H9 (cell line): ENCODE results near the gene GCN1. TPM values are rescaled to one million over a fixed set of nuclear protein-coding genes. Genes with fewer than 3 reads are reported as not detected.

ENCODE experiments used
- DNase-seq: peaks from one replicate; pipeline ENCODE4 v3.0.0-alpha.2; 2017
- H2AFZ ChIP-seq: one replicate; pipeline ENCODE4 v1.6.1; 2013; ENCODE audit warnings: mild to moderate bottlenecking, low read length, control low read depth, moderate library complexity
- H2AK5ac ChIP-seq: 2 replicates; pipeline ENCODE4 v1.6.1; 2013; ENCODE audit warnings: low read length, control low read depth, mixed read lengths; ENCODE audit not compliant: insufficient read length
- H2BK120ac ChIP-seq: one replicate; pipeline ENCODE4 v1.6.1; 2013; ENCODE audit warnings: low read depth, mild to moderate bottlenecking, low read length, control low read depth, inconsistent platforms; ENCODE audit not compliant: poor library complexity, severe bottlenecking
- H2BK12ac ChIP-seq: 2 replicates; pipeline ENCODE4 v1.6.1; 2013; ENCODE audit warnings: low read length, control low read depth, mixed read lengths, low read depth; ENCODE audit not compliant: insufficient read length
- H2BK15ac ChIP-seq: 2 replicates; pipeline ENCODE4 v1.6.1; 2013; ENCODE audit warnings: low read depth, low read length, control low read depth
- H2BK20ac ChIP-seq: one replicate; pipeline ENCODE4 v1.6.1; 2013; ENCODE audit warnings: low read depth, mild to moderate bottlenecking, low read length, control low read depth, inconsistent platforms; ENCODE audit not compliant: poor library complexity, severe bottlenecking
- H2BK5ac ChIP-seq: 2 replicates; pipeline ENCODE4 v1.6.1; 2013; ENCODE audit warnings: low read length, control low read depth, mixed read lengths; ENCODE audit not compliant: insufficient read length
- H3K14ac ChIP-seq: 2 replicates; pipeline ENCODE4 v1.6.1; 2013; ENCODE audit warnings: low read length, control low read depth; ENCODE audit not compliant: insufficient read depth
- H3K18ac ChIP-seq: 2 replicates; pipeline ENCODE4 v1.6.1; 2013; ENCODE audit warnings: low read depth, mild to moderate bottlenecking, mixed read lengths, low read length, control low read depth; ENCODE audit not compliant: insufficient read length
- H3K23ac ChIP-seq: 2 replicates; pipeline ENCODE4 v1.6.1; 2013; ENCODE audit warnings: low read length, control low read depth, mixed read lengths, low read depth; ENCODE audit not compliant: insufficient read length
- H3K23me2 ChIP-seq: 2 replicates; pipeline ENCODE4 v1.6.1; 2013; ENCODE audit warnings: low read depth, mild to moderate bottlenecking, mixed read lengths, low read length, control low read depth; ENCODE audit not compliant: insufficient read length, poor library complexity, severe bottlenecking
- H3K27ac ChIP-seq: 2 replicates; pipeline ENCODE4 v1.5.1; 2013; ENCODE audit warnings: low read length, control low read depth, mixed read lengths, low read depth; ENCODE audit not compliant: insufficient read length
- H3K27me3 ChIP-seq: 2 replicates; pipeline ENCODE4 v1.6.1; 2013; ENCODE audit warnings: low read length, control low read depth, inconsistent platforms; ENCODE audit not compliant: insufficient read depth
- H3K4ac ChIP-seq: 2 replicates; pipeline ENCODE4 v1.6.1; 2013; ENCODE audit warnings: low read depth, mild to moderate bottlenecking, control low read depth, inconsistent platforms, low read length, moderate library complexity
- H3K4me1 ChIP-seq: 2 replicates; pipeline ENCODE4 v1.6.1; 2013; ENCODE audit warnings: low read length, control low read depth, inconsistent platforms; ENCODE audit not compliant: insufficient read depth
- H3K4me2 ChIP-seq: 2 replicates; pipeline ENCODE4 v1.6.1; 2013; ENCODE audit warnings: low read length, control low read depth, mixed read lengths; ENCODE audit not compliant: insufficient read length, insufficient read depth
- H3K56ac ChIP-seq: 2 replicates; pipeline ENCODE4 v1.6.1; 2013; ENCODE audit warnings: low read depth, mild to moderate bottlenecking, mixed read lengths, low read length, control low read depth; ENCODE audit not compliant: insufficient read length
- H3K79me1 ChIP-seq: 2 replicates; pipeline ENCODE4 v1.6.1; 2013; ENCODE audit warnings: low read depth, mild to moderate bottlenecking, moderate library complexity, low read length, control low read depth, inconsistent platforms; ENCODE audit not compliant: insufficient read depth, poor library complexity, severe bottlenecking
- H3K79me2 ChIP-seq: 2 replicates; pipeline ENCODE4 v1.6.1; 2013; ENCODE audit warnings: low read length, control low read depth, inconsistent platforms; ENCODE audit not compliant: insufficient read depth
- H3K9ac ChIP-seq: 2 replicates; pipeline ENCODE4 v1.6.1; 2013; ENCODE audit warnings: low read length, control low read depth, mixed read lengths; ENCODE audit not compliant: insufficient read length; ENCODE audit errors: extremely low read depth
- H3K9me3 ChIP-seq: one replicate; pipeline ENCODE4 v1.6.1; 2013; ENCODE audit warnings: low read depth, low read length, inconsistent platforms; ENCODE audit not compliant: control insufficient read depth
- H3T11ph ChIP-seq: one replicate; pipeline ENCODE4 v1.6.1; 2013; ENCODE audit warnings: mild to moderate bottlenecking, low read length, control low read depth, inconsistent platforms
- H4K20me1 ChIP-seq: one replicate; pipeline ENCODE4 v1.6.1; 2013; ENCODE audit not compliant: control insufficient read depth, insufficient read length, insufficient read depth
- H4K5ac ChIP-seq: 2 replicates; pipeline ENCODE4 v1.6.1; 2013; ENCODE audit warnings: low read depth, mild to moderate bottlenecking, mixed read lengths, low read length, control low read depth; ENCODE audit not compliant: insufficient read length
- H4K8ac ChIP-seq: replicated peaks from 2 replicates; pipeline ENCODE4 v1.6.1; 2013; ENCODE audit warnings: low read length, control low read depth, mixed read lengths, low read depth; ENCODE audit not compliant: insufficient read length
- H4K91ac ChIP-seq: 2 replicates; pipeline ENCODE4 v1.6.1; 2013; ENCODE audit warnings: low read depth, mild to moderate bottlenecking, moderate library complexity, mixed read lengths, low read length, control low read depth; ENCODE audit not compliant: insufficient read length
- H3K27ac Mint-ChIP-seq, 3 experiments: 2 replicates in 2 of 3; 3 replicates in 1 of 3; pipeline ENCODE4 v1.8.0; 2020 to 2021; ENCODE audit warnings: mixed read lengths in 3 of 3, mild to moderate bottlenecking in 1 of 3, moderate library complexity in 1 of 3
- H3K27me3 Mint-ChIP-seq: 2 replicates; pipeline ENCODE4 v1.8.0; 2021; ENCODE audit warnings: low read depth, mild to moderate bottlenecking, moderate library complexity, mixed read lengths
- H3K36me3 Mint-ChIP-seq, 3 experiments: 2 replicates in 2 of 3; 3 replicates in 1 of 3; pipeline ENCODE4 v1.8.0; 2020 to 2021; ENCODE audit warnings: low read depth in 3 of 3, mixed read lengths in 3 of 3; ENCODE audit not compliant: insufficient read depth in 1 of 3
- H3K4me1 Mint-ChIP-seq, 2 experiments: 2 replicates each; pipeline ENCODE4 v1.8.0; 2020; ENCODE audit warnings: mixed read lengths in 2 of 2
- H3K4me3 Mint-ChIP-seq, 2 experiments: 2 replicates in 1 of 2; 3 replicates in 1 of 2; pipeline ENCODE4 v1.8.0; 2020 to 2021; ENCODE audit warnings: mild to moderate bottlenecking in 2 of 2, mixed read lengths in 2 of 2, moderate library complexity in 1 of 2
- H3K9me3 Mint-ChIP-seq, 2 experiments: 2 replicates in 1 of 2; 3 replicates in 1 of 2; pipeline ENCODE4 v1.8.0; 2020; ENCODE audit warnings: mild to moderate bottlenecking in 2 of 2, mixed read lengths in 2 of 2, moderate library complexity in 1 of 2
- CTCF ChIP-seq: fragments of 200-600 bp; sonication (generic); conservative IDR thresholded peaks from 3 replicates; pipeline ENCODE4 v1.8.0; 2021; ENCODE audit warnings: antibody characterized with exemption, mild to moderate bottlenecking
- WGBS: extraction: QIAGEN DNeasy Blood & Tissue Kit; methylation state at CpG from one replicate; pipeline ENCODE4 v1.1.7; 2013; ENCODE audit warnings: missing lambda C conversion rate, low lambda C conversion rate, mixed read lengths; ENCODE audit not compliant: insufficient read length; ENCODE audit errors: extremely low coverage; 5-methylcytosine and 5-hydroxymethylcytosine counted together
- total RNA-seq: library from RNA; stranded (reverse); gene quantifications from 2 replicates; pipeline ENCODE4 v1.2.1, GENCODE V29; 2021

GCN1 gene
- total RNA-seq, 1 experiment from 2014 or later = 137 TPM

GRCh38 chr12:120098756-120099470 lies 95.6 kb downstream of the GCN1 start:
- Histone ChIP-seq H3K9ac (no peak overlapping the region), H2AK5ac (no peak overlapping the region), H3K4me1 (peaks cover 5% of the 10 kb centered on the region; the same call in 1 of the 2 replicates), H4K8ac (no peak overlapping the region), H3K23me2 (no peaks in the 10 kb centered on the region), H2BK15ac (no peak overlapping the region), H3K27ac (no peak overlapping the region), H3K27me3 (no peaks in the 10 kb centered on the region), H3K9me3 (no peaks in the 10 kb centered on the region), H3K18ac (no peak overlapping the region), H3K14ac (no peak overlapping the region), H3K4me2 (no peak overlapping the region), H4K20me1 (no peaks in the 10 kb centered on the region), H4K91ac (no peak overlapping the region), H3K23ac (no peak overlapping the region), H3K4ac (no peak overlapping the region), H2BK120ac (no peak overlapping the region), H2AFZ (no peak overlapping the region), H3K79me2 (no peaks in the 10 kb centered on the region; the same call in 1 of the 2 replicates), H3K56ac (no peak overlapping the region), H2BK5ac (no peak overlapping the region), H3K79me1 (no peaks in the 10 kb centered on the region), H2BK20ac (no peak overlapping the region), H2BK12ac (no peak overlapping the region), H3T11ph (no peak overlapping the region), H4K5ac (no peak overlapping the region)
- Mint-ChIP-seq H3K27me3 (no peaks in the 10 kb centered on the region), H3K4me1 (peaks cover 15 to 28% of the 10 kb centered on the region in 2 experiments), H3K27ac (no peak overlapping the region; a peak in 1 of 7 replicates), H3K9me3 (no peaks in the 10 kb centered on the region), H3K4me3 (no peak overlapping the region), H3K36me3 (peaks cover 10 to 41% (median 39%) of the 10 kb centered on the region in 3 experiments; a peak in 6 of 7 replicates)
- no CpG with 5 or more reads among the region's 36 CpGs for WGBS
- no peak for TF ChIP-seq CTCF
- DNase-seq = no peak
